ENCODE data around the gene C19orf38.

The C19orf38 gene

GRCh38 chr19:10848230-10848856 is at the start of gene C19orf38:
TSS of gene C19orf38 (plus strand) at chr19:10848415. CDS start at chr19:10848509, 94 bp downstream.
- H3K4me3 ChIP-seq = peak within 1 kb of the TSS in 7 of 10 experiments; percentile 43 to 69 (median 52); a peak in 12 of 20 replicates

DNA sequence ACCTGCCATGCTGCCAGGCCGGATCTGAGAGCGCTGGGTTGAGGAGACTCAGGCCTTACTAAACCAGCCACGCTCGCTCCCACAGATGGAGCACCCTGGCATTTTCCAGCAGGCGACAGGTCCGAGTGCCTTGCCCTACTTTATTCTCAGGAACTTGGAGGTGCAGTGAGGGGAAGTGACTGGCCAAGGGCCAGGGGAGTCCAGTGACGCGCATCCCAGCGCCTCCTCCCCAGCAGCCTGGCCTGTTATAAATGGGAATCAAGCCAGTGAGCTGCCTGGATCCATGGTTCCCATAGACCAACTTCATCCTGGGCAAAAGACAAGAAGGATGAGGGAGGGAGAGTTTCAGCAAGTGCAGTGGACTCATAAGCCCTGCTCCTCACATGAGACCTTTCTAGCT is 47.7 kb upstream of the C19orf38 start:
- H3K4me2 ChIP-seq = no peak overlapping the region
- no peak overlapping the region for H3K9ac ChIP-seq
- H3K9me3 ChIP-seq (replicated peaks in 1 of 11) = no peaks in the 10 kb centered on the region
- peaks cover 99 to 100% (median 100%) of the 10 kb centered on the region in 11 experiments for H3K36me3 ChIP-seq
- H3K27me3 ChIP-seq = no peaks in the 10 kb centered on the region
- peaks cover 12 to 92% (median 83%) of the 10 kb centered on the region in 11 experiments; a peak in 20 of 22 replicates for H4K20me1 ChIP-seq
- no peak overlapping the region for H3K27ac ChIP-seq
- no peak overlapping the region for H3K4me3 ChIP-seq
- no peak for TF ChIP-seq Cebpa-rat (IDR thresholded peaks at IDR 0.05)
- peaks cover 0 to 39% (median 21%) of the 10 kb centered on the region in 10 experiments; a peak in 14 of 20 replicates for H3K4me1 ChIP-seq

More at GRCh38 chr19:10848230-10848856, at the start of gene C19orf38:
- Histone ChIP-seq H3K9me3 (replicated peaks in 1 of 11) (peaks cover 12 to 17% (median 15%) of the 10 kb centered on the region in 11 experiments), H3K4me1 (peaks cover 13 to 39% (median 21%) of the 10 kb centered on the region in 10 experiments; a peak in 19 of 20 replicates), H3K27ac (peak within 1 kb of the TSS; percentile 40 to 80 (median 67); a peak in 19 of 22 replicates), H3K9ac (peak within 1 kb of the TSS; percentile 50 to 78 (median 71); a peak in 20 of 22 replicates), H3K4me2 (peak within 1 kb of the TSS; percentile 46 to 89 (median 76); a peak in 21 of 22 replicates), H4K20me1 (no peaks in the 10 kb centered on the region), H3K27me3 (no peaks in the 10 kb centered on the region), H3K36me3 (peaks cover 0 to 20% (median 0%) of the 10 kb centered on the region in 11 experiments; a peak in 5 of 22 replicates)
- peak in 4 of 11 experiments; percentile 9 to 41 (median 38); a peak in 3 of 22 replicates for TF ChIP-seq Cebpa-rat (IDR thresholded peaks at IDR 0.05)

DNA sequence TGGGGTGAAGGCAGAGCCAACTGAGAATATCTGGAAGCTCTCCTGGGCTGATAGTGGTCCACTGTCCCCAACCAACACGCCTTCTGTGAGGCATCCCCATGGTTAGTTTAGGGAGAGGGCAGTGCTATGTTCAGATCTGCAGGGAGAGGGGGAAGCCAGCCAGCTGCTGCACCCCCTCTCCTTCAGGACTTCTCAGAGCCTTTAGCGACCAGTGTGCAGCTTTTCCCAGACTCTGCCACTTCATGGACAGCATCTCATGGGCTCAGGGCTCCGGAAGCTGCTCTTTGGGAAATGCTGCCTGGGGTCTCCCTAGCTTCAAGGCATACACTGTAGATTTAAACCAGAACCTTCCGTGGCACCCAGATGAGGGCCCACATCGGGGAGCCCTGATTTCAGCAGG is 45.7 kb upstream of the C19orf38 start:
- TF ChIP-seq Cebpa-rat (IDR thresholded peaks at IDR 0.05) = no peak
- Histone ChIP-seq H3K27me3 (no peaks in the 10 kb centered on the region), H3K27ac (no peak overlapping the region), H3K4me1 (peaks cover 0 to 37% (median 26%) of the 10 kb centered on the region in 10 experiments; a peak in 14 of 20 replicates), H3K36me3 (peaks cover 96 to 100% (median 100%) of the 10 kb centered on the region in 11 experiments), H3K4me3 (no peak overlapping the region), H4K20me1 (peaks cover 12 to 80% (median 71%) of the 10 kb centered on the region in 11 experiments; a peak in 20 of 22 replicates), H3K9ac (peak overlapping the region in 3 of 11 experiments; percentile 14 to 34 (median 17); a peak in 1 of 22 replicates), H3K9me3 (replicated peaks in 1 of 11) (no peaks in the 10 kb centered on the region), H3K4me2 (no peak overlapping the region)

GRCh38 chr19:10803252-10803651 is 45.0 kb upstream of the C19orf38 start:
- Histone ChIP-seq H4K20me1 (peaks cover 12 to 73% (median 63%) of the 10 kb centered on the region in 11 experiments; a peak in 20 of 22 replicates), H3K9me3 (replicated peaks in 1 of 11) (no peaks in the 10 kb centered on the region), H3K4me3 (no peak overlapping the region), H3K4me2 (peak overlapping the region in 4 of 11 experiments; percentile 1 to 62 (median 46); a peak in 3 of 22 replicates), H3K9ac (0 out of 22 replicates have a peak overlapping the region, but pooled peaks of 3 of the 11 experiments have one; percentile 2 to 36 (median 32)), H3K27ac (peak overlapping the region in 4 of 11 experiments; percentile 14 to 43 (median 28); a peak in 6 of 22 replicates), H3K27me3 (no peaks in the 10 kb centered on the region), H3K36me3 (peaks cover 93 to 100% (median 100%) of the 10 kb centered on the region in 11 experiments), H3K4me1 (peaks cover 0 to 42% (median 27%) of the 10 kb centered on the region in 10 experiments; a peak in 13 of 20 replicates)
- TF ChIP-seq Cebpa-rat (IDR thresholded peaks at IDR 0.05) = no peak

DNA sequence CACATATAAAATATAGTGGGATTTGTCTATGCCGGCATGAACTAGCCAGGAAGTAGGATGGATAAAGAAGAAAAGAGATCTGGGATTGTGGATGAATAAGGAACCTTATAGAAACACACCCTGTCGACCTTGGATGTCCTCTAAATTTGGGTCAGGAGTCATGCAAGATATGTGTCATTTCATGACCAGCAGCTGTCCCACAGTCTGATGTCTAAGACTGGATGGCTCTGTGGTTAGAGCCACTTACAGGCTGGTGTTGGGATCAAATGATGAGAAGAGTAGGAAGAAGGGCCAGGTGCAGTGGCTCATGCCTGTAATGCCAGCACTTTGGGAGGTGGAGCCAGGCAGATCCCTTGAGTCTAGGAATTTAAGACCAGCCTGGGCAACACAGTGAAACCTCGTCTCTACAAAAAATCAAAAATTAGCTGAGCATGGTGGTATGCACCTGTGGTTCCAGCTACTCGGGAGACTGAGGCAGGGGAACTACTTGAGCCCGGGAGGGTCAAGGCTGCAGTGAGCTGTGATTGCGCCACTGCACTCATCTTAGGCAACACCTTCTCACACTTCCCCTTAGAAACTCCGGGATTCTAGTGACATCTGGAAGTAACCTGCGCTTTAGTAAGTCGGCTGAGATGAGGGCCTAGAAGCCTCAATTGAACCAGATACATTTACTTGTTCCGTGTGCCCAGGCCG is 43.0 kb upstream of the C19orf38 start:
- no peak overlapping the region for H3K4me3 ChIP-seq
- peak overlapping the region in 7 of 11 experiments; percentile 24 to 62 (median 36); a peak in 14 of 22 replicates for H3K4me2 ChIP-seq
- H3K27me3 ChIP-seq = no peaks in the 10 kb centered on the region
- H3K9ac ChIP-seq = peak overlapping the region in 5 of 11 experiments; percentile 18 to 45 (median 32); a peak in 6 of 22 replicates
- peak overlapping the region in 6 of 11 experiments; percentile 19 to 56 (median 31); a peak in 8 of 22 replicates for H3K27ac ChIP-seq
- peaks cover 90 to 100% (median 100%) of the 10 kb centered on the region in 11 experiments for H3K36me3 ChIP-seq
- H4K20me1 ChIP-seq = peaks cover 15 to 75% (median 62%) of the 10 kb centered on the region in 11 experiments; a peak in 19 of 22 replicates
- H3K4me1 ChIP-seq = peaks cover 0 to 62% (median 41%) of the 10 kb centered on the region in 10 experiments; a peak in 13 of 20 replicates
- H3K9me3 ChIP-seq (replicated peaks in 1 of 11) = no peaks in the 10 kb centered on the region
- peak in 3 of 11 experiments; percentile 17 to 43 (median 35); a peak in 3 of 22 replicates for TF ChIP-seq Cebpa-rat (IDR thresholded peaks at IDR 0.05)

- Histone ChIP-seq H3K4me1 (peaks cover 0 to 68% (median 45%) of the 10 kb centered on the region in 10 experiments; a peak in 13 of 20 replicates), H3K27me3 (no peaks in the 10 kb centered on the region), H4K20me1 (peaks cover 11 to 75% (median 61%) of the 10 kb centered on the region in 11 experiments; a peak in 18 of 22 replicates), H3K27ac (peak overlapping the region in 6 of 11 experiments; percentile 19 to 56 (median 31); a peak in 9 of 22 replicates), H3K4me3 (no peak overlapping the region), H3K9ac (peak overlapping the region in 6 of 11 experiments; percentile 5 to 45 (median 26); a peak in 4 of 22 replicates), H3K4me2 (peak overlapping the region in 7 of 11 experiments; percentile 24 to 62 (median 36); a peak in 12 of 22 replicates), H3K36me3 (peaks cover 90 to 100% (median 100%) of the 10 kb centered on the region in 11 experiments), H3K9me3 (replicated peaks in 1 of 11) (no peaks in the 10 kb centered on the region)
- no peak; a peak in 2 of 22 replicates for TF ChIP-seq Cebpa-rat (IDR thresholded peaks at IDR 0.05)
Measured at GRCh38 chr19:10805758-10806247, 42.4 kb upstream of the C19orf38 start.

DNA sequence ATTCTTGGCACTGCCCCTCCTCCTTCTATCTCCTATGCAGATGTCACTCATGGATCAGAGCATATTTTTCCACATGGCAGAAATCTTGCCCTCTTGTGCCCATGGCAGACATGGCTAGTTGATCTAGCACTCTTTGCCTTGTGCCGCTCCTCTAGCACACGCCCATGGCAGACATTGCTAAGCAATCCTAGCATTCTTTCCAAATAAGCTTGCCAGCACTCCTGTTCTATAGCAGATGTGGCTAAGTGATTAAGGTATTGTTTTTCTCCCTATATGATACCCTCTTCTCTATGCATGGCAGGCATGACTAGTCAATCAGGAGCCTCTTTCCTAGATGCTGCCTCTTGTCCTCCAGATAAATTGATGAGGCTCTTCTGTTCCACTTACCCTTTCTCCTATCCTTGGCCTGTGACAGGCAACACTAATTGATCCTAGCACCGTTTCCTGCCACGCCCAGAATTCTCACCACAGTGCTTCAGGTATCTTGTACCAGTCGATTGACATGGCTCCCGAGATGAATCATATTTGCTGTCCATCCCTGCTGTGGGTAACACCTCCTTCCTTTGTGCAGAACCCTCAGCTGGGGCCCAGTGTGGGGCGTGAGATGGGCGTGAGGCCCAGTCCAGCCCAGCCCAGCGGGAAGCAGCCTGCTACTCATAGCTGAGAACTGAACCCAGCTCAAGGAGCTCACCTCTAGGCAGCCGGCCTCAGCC is 39.1 kb upstream of the C19orf38 start:
- Histone ChIP-seq H3K4me3 (no peak overlapping the region), H3K27me3 (no peaks in the 10 kb centered on the region), H4K20me1 (peaks cover 7 to 64% (median 40%) of the 10 kb centered on the region in 11 experiments; a peak in 16 of 22 replicates), H3K9ac (peak overlapping the region in 6 of 11 experiments; percentile 10 to 64 (median 36); a peak in 6 of 22 replicates), H3K27ac (peak overlapping the region in 9 of 11 experiments; percentile 6 to 80 (median 48); a peak in 16 of 22 replicates), H3K9me3 (replicated peaks in 1 of 11) (no peaks in the 10 kb centered on the region), H3K4me1 (peaks cover 0 to 85% (median 70%) of the 10 kb centered on the region in 10 experiments; a peak in 17 of 20 replicates), H3K4me2 (peak overlapping the region in 6 of 11 experiments; percentile 9 to 89 (median 82); a peak in 10 of 22 replicates), H3K36me3 (peaks cover 78 to 100% (median 99%) of the 10 kb centered on the region in 11 experiments)
- TF ChIP-seq Cebpa-rat (IDR thresholded peaks at IDR 0.05) = no peak

All from BLaER1 treated with 17β-estradiol and CSF1 and Interleukin-3, amounts not matched to agents 10 nM and 100 nM (cell line).